ENCODE data around the gene MINDY1. TPM values are rescaled to one million over a fixed set of nuclear protein-coding genes. Genes with fewer than 3 reads are reported as not detected.

Gene MINDY1
- total and polyA plus RNA-seq, 9 of the 15 experiments (the other 6 are each of a cell fraction or from before 2014, with no cell fraction given): 0.49 to 11.0 (median 6.0) TPM

- TF ChIP-seq LARP7 (IDR thresholded peaks at IDR 0.05): no peak
- TF ChIP-seq, protein P1, sequence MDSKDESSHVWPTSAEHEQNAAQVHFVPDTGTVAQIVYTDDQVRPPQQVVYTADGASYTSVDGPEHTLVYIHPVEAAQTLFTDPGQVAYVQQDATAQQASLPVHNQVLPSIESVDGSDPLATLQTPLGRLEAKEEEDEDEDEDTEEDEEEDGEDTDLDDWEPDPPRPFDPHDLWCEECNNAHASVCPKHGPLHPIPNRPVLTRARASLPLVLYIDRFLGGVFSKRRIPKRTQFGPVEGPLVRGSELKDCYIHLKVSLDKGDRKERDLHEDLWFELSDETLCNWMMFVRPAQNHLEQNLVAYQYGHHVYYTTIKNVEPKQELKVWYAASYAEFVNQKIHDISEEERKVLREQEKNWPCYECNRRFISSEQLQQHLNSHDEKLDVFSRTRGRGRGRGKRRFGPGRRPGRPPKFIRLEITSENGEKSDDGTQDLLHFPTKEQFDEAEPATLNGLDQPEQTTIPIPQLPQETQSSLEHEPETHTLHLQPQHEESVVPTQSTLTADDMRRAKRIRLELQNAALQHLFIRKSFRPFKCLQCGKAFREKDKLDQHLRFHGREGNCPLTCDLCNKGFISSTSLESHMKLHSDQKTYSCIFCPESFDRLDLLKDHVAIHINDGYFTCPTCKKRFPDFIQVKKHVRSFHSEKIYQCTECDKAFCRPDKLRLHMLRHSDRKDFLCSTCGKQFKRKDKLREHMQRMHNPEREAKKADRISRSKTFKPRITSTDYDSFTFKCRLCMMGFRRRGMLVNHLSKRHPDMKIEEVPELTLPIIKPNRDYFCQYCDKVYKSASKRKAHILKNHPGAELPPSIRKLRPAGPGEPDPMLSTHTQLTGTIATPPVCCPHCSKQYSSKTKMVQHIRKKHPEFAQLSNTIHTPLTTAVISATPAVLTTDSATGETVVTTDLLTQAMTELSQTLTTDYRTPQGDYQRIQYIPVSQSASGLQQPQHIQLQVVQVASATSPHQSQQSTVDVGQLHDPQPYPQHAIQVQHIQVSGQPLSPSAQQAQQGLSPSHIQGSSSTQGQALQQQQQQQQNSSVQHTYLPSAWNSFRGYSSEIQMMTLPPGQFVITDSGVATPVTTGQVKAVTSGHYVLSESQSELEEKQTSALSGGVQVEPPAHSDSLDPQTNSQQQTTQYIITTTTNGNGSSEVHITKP (IDR thresholded peaks at IDR 0.05; ENCODE audit: partially characterized antibody): peak; percentile 53
- peak; percentile 5; the same call in 1 of the 2 replicates for TF ChIP-seq CREM (IDR thresholded peaks at IDR 0.05; ENCODE audit: low read depth)
- TF ChIP-seq NR2C2 (CRISPR knock-in tag; IDR thresholded peaks at IDR 0.05): no peak
- TF ChIP-seq NR2C2 (tag; IDR thresholded peaks at IDR 0.05): peak; percentile 38; the same call in 1 of the 2 replicates
- TF ChIP-seq BRF1 (IDR thresholded peaks at IDR 0.05; ENCODE audit: borderline replicate concordance, extremely low read depth, insufficient read length): no peak
- TF ChIP-seq MNT (conservative IDR thresholded peaks at IDR 0.05): no peak
- peak; percentile 29; the same call in 1 of the 2 replicates for TF ChIP-seq NR2C1 (IDR thresholded peaks at IDR 0.05)
- TF ChIP-seq NR2C1 (tag; IDR thresholded peaks at IDR 0.05): no peak
- no peak for TF ChIP-seq RAD21 (CRISPR knock-in tag; conservative IDR thresholded peaks at IDR 0.05 in 1 of 2, IDR thresholded peaks at IDR 0.05 in 1 of 2)
- no peak for TF ChIP-seq CHD2 (IDR thresholded peaks at IDR 0.05; ENCODE audit: low read depth, low read length)
- TF ChIP-seq FOXA3 (CRISPR knock-in tag; conservative IDR thresholded peaks at IDR 0.05 in 1 of 2, IDR thresholded peaks at IDR 0.05 in 1 of 2): no peak
- no peak for TF ChIP-seq TRIM25 (IDR thresholded peaks at IDR 0.05; ENCODE audit: borderline replicate concordance)
- TF ChIP-seq USF2 (CRISPR knock-in tag; IDR thresholded peaks at IDR 0.05): no peak
- no peak for TF ChIP-seq MEIS2 (IDR thresholded peaks at IDR 0.05; ENCODE audit: partially characterized antibody)
- TF ChIP-seq E2F4 (CRISPR knock-in tag; IDR thresholded peaks at IDR 0.05; ENCODE audit: low read depth): no peak
- TF ChIP-seq NCOA6 (IDR thresholded peaks at IDR 0.05): no peak
- no peak for TF ChIP-seq BHLHE40 (IDR thresholded peaks at IDR 0.05; ENCODE audit: low read length)
Measured at GRCh38 chr1:150971583-150972416, 34.9 kb downstream of the MINDY1 start (continued).

All from K562 (cell line).